K562 (cell line): ENCODE results near the gene L3MBTL1. TPM values are rescaled to one million over a fixed set of nuclear protein-coding genes. Genes with fewer than 3 reads are reported as not detected.
A peak's percentile ranks its signal among the peaks of the same experiment; 100 is the strongest.

Source experiments
- TRIM25 ChIP-seq: fragments of 450-650 bp; IDR thresholded peaks from 2 replicates; pipeline ENCODE4 v1.7.0; 2016; ENCODE audit warnings: borderline replicate concordance
- YY1 ChIP-seq, 3 experiments: IDR thresholded peaks; 2 replicates each; pipeline ENCODE4 v1.6.1; 2011; ENCODE audit warnings: low read length in 2 of 3, mild to moderate bottlenecking in 2 of 3, moderate library complexity in 2 of 3, borderline replicate concordance in 1 of 3, control low read depth in 1 of 3, low read depth in 1 of 3; ENCODE audit not compliant: insufficient read depth in 3 of 3, insufficient replicate concordance in 2 of 3, control insufficient read depth in 1 of 3, insufficient read length in 1 of 3; ENCODE audit errors: extremely low read depth in 1 of 3
- ZBTB5 ChIP-seq: fragments of 450-650 bp; IDR thresholded peaks from 2 replicates; pipeline ENCODE4 v1.6.1; 2017; ENCODE audit warnings: antibody characterized with exemption
- ZNF584 ChIP-seq: fragments of 200-800 bp; sonication (Bioruptor generic); IDR thresholded peaks from 2 replicates; pipeline ENCODE4 v1.6.1; 2016; ENCODE audit warnings: low read depth, mild to moderate bottlenecking, missing genetic modification characterization, missing compliant biosample characterization
- ZNF699 ChIP-seq: fragments of 250-450 bp; sonication (Bioruptor Pico); IDR thresholded peaks from 2 replicates; pipeline ENCODE4 v1.8.0; 2021; ENCODE audit warnings: mild to moderate bottlenecking, moderate library complexity; ENCODE audit not compliant: insufficient replicate concordance
- polyA plus RNA-seq, 8 experiments: library from polyadenylated mRNA; depleted of rRNA in 4 of 8; stranded (reverse) in 5 of 8; unstranded in 3 of 8; fragments of >200 nt; fragmentation: Nextera tagmentation in 2 of 8; fragmentation: Illumina TruSeq in 1 of 8; extraction: Ambion mirVana in 2 of 8; extraction: Trizol in 1 of 8; gene quantifications; 2 replicates each; pipeline versions ENCODE4 v1.2.1 to v1.2.3, GENCODE V29; 2011 to 2014; ENCODE audit warnings: inconsistent platforms in 1 of 8, missing spikeins in 1 of 8
- total RNA-seq, 7 experiments: library from RNA; depleted of rRNA in 6 of 7; stranded (reverse); fragments of >200 nt in 6 of 7; fragmentation: Illumina TruSeq in 2 of 7; extraction: Trizol in 2 of 7; gene quantifications; 2 replicates each; pipeline versions ENCODE4 v1.2.1 to v1.2.3, GENCODE V29; 2011 to 2021; ENCODE audit warnings: low replicate concordance in 1 of 7

L3MBTL1 gene
- total and polyA plus RNA-seq, 9 of the 15 experiments (the other 6 are each of a cell fraction or from before 2014, with no cell fraction given), result 0.77 to 10.0 (median 4.4) TPM

GRCh38 chr20:43508106-43508505 is 609 bp downstream of the L3MBTL1 start (continued):
- TF ChIP-seq TRIM25 (no peak), ZNF699 (no peak), ZBTB5 (peak; percentile 84), YY1 (IDR thresholded peaks at IDR 0.05; ENCODE audit: borderline replicate concordance in 1 of 3, control insufficient read depth in 1 of 3, extremely low read depth in 1 of 3, insufficient read depth in 3 of 3, insufficient read length in 1 of 3, insufficient replicate concordance in 2 of 3, low read depth in 1 of 3, low read length in 2 of 3) (peak in 1 of 3 experiments; percentile 7), ZNF584 (CRISPR knock-in tag) (0 out of 2 replicates have a peak, but pooled peaks have one; percentile 21)
